ENCODE results near the gene RTP1. TPM values are rescaled to one million over a fixed set of nuclear protein-coding genes. Genes with fewer than 3 reads are reported as not detected.
A peak's percentile ranks its signal among the peaks of the same experiment; 100 is the strongest.
"Not testable (repeated sequence)": the region's sequence is repeated elsewhere in the genome, so short reads cannot be mapped to it uniquely, and the experiment has no call there.

Gene RTP1
- total RNA-seq, 1 donor from 2014 or later, result not detected

DNA sequence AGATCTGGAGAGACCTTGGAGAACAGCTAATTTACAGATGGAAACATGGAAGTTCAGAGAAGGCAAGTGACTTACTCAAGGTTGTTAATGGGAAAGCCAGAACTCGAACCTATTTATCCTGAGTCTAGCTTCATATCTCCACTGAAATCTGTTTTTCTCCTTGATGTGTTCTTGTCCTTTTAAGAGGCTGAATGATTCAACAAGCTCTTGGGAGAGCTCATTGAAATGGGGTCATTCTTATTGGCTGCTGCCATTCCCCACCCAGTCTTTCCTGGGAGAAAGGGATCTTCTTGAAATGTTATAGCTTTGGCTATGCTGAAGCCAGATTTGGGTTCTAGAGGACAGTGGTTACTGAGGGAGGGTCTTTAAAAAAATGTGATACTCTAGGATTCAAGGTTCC, 41.0 kb downstream of the RTP1 start:
- DNase-seq (ENCODE audit: low read depth, low spot score), result no peak
- peaks cover 7% of the 10 kb centered on the region for H3K9me3 Mint-ChIP-seq
- H3K36me3 Mint-ChIP-seq (ENCODE audit: low read depth), result no peaks in the 10 kb centered on the region
- no peak for TF ChIP-seq CTCF (conservative IDR thresholded peaks at IDR 0.05)
- no peaks in the 10 kb centered on the region for H3K4me1 Mint-ChIP-seq
- no peak overlapping the region for H3K4me3 Mint-ChIP-seq
- H3K27me3 Mint-ChIP-seq (ENCODE audit: low read depth), result no peaks in the 10 kb centered on the region
- H3K27ac Mint-ChIP-seq (ENCODE audit: unreplicated experiment), result peak overlapping the region; percentile 27

GRCh38 chr3:187238835-187239234, 41.5 kb downstream of the RTP1 start:
- not testable (repeated sequence) for DNase-seq (ENCODE audit: low read depth, low spot score); H3K27me3 Mint-ChIP-seq (ENCODE audit: low read depth); H3K27ac Mint-ChIP-seq (ENCODE audit: unreplicated experiment); H3K4me1 Mint-ChIP-seq; H3K4me3 Mint-ChIP-seq; H3K36me3 Mint-ChIP-seq (ENCODE audit: low read depth); H3K9me3 Mint-ChIP-seq

GRCh38 chr3:187242435-187242834, 45.1 kb downstream of the RTP1 start:
- Mint-ChIP-seq H3K9me3 (peaks cover 7% of the 10 kb centered on the region), H3K27ac (ENCODE audit: unreplicated experiment) (no peak overlapping the region), H3K27me3 (ENCODE audit: low read depth) (no peaks in the 10 kb centered on the region), H3K4me3 (no peak overlapping the region), H3K4me1 (peaks cover 4% of the 10 kb centered on the region), H3K36me3 (ENCODE audit: low read depth) (no peaks in the 10 kb centered on the region)
- DNase-seq (ENCODE audit: low read depth, low spot score), result no peak
- TF ChIP-seq CTCF (conservative IDR thresholded peaks at IDR 0.05), result no peak

DNA sequence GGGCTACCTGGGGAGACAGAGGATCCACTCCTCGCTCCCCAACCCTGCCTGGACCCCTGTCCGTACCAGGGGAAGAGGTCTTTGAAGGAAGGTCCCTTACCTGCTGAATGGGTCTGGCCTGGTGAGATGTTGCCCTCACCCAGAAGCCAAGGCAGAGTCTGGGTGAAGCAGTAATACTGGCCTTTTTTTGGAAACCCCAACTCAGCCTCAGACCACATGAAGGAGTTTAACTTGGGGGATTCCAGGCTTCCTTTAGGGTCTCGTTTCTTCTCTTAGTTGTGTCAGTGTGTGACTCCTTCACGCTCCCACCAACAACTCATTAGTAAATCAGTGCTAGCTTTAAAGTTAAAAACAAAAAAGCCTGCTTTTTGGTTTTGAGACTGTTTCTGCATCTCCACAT, 45.6 kb downstream of the RTP1 start:
- H3K4me3 Mint-ChIP-seq, result no peak overlapping the region
- peaks cover 4% of the 10 kb centered on the region for H3K4me1 Mint-ChIP-seq
- no peaks in the 10 kb centered on the region for H3K27me3 Mint-ChIP-seq (ENCODE audit: low read depth)
- no peak overlapping the region for H3K27ac Mint-ChIP-seq (ENCODE audit: unreplicated experiment)
- peaks cover 7% of the 10 kb centered on the region for H3K9me3 Mint-ChIP-seq
- no peak for TF ChIP-seq CTCF (conservative IDR thresholded peaks at IDR 0.05)
- no peak for DNase-seq (ENCODE audit: low read depth, low spot score)
- no peaks in the 10 kb centered on the region for H3K36me3 Mint-ChIP-seq (ENCODE audit: low read depth)

GRCh38 chr3:187243933-187244524, 46.7 kb downstream of the RTP1 start:
- Mint-ChIP-seq H3K36me3 (ENCODE audit: low read depth) (no peaks in the 10 kb centered on the region), H3K27ac (ENCODE audit: unreplicated experiment) (no peak overlapping the region), H3K27me3 (ENCODE audit: low read depth) (no peaks in the 10 kb centered on the region), H3K9me3 (peaks cover 7% of the 10 kb centered on the region), H3K4me3 (no peak overlapping the region), H3K4me1 (peaks cover 4% of the 10 kb centered on the region)
- DNase-seq (ENCODE audit: low read depth, low spot score), result no peak
- TF ChIP-seq CTCF (conservative IDR thresholded peaks at IDR 0.05), result no peak

- Mint-ChIP-seq H3K27ac (ENCODE audit: unreplicated experiment) (no peak overlapping the region), H3K36me3 (ENCODE audit: low read depth) (no peaks in the 10 kb centered on the region), H3K4me3 (no peak overlapping the region), H3K9me3 (peaks cover 2% of the 10 kb centered on the region), H3K4me1 (peaks cover 14% of the 10 kb centered on the region), H3K27me3 (ENCODE audit: low read depth) (no peaks in the 10 kb centered on the region)
- no peak for TF ChIP-seq CTCF (conservative IDR thresholded peaks at IDR 0.05)
- no peak for DNase-seq (ENCODE audit: low read depth, low spot score)
Observed at GRCh38 chr3:187247398-187247797, 50.1 kb downstream of the RTP1 start.

Other genes starting within 250 kb of the RTP1 start
- 32.2 and 37.4 TPM in 2 replicates for gene RPL39L, start 58.0 kb upstream of the RTP1 start, total RNA-seq
- gene MASP1, start 94.3 kb downstream of the RTP1 start, total RNA-seq, result 0.58 and 1.4 TPM in 2 replicates
- not detected in 2 replicates for gene RTP4, start 170.9 kb downstream of the RTP1 start, total RNA-seq

Measured in neural crest cell (in vitro differentiated cells).